Effector CD4-positive, alpha-beta T cell (primary cell): Measurements from ENCODE around the gene IDS.
"Not testable (repeated sequence)": the region's sequence is repeated elsewhere in the genome, so short reads cannot be mapped to it uniquely, and the experiment has no call there.

Experiments
- DNase-seq: peaks from one replicate; pipeline ENCODE4 v3.0.0-alpha.2; 2020

The IDS gene

GRCh38 chrX:149526318-149527033 is 21.4 kb upstream of the IDS start:
- DNase-seq = not testable (repeated sequence)

GRCh38 chrX:149525903-149526302 is 20.8 kb upstream of the IDS start:
- DNase-seq = peak; percentile 12

- DNase-seq = peak; percentile 65
Observed at GRCh38 chrX:149525389-149525788, 20.3 kb upstream of the IDS start.

- no peak for DNase-seq
Observed at GRCh38 chrX:149522916-149523315, 17.8 kb upstream of the IDS start.

GRCh38 chrX:149521438-149521837 is 16.3 kb upstream of the IDS start:
- DNase-seq = peak; percentile 27

GRCh38 chrX:149520636-149521277 is 15.7 kb upstream of the IDS start:
- DNase-seq = not testable (repeated sequence)

GRCh38 chrX:149518236-149518635 is 13.1 kb upstream of the IDS start:
- DNase-seq = no peak

- no peak for DNase-seq
Observed at GRCh38 chrX:149517308-149517707, 12.2 kb upstream of the IDS start.

- no peak for DNase-seq
Observed at GRCh38 chrX:149516604-149517003, 11.5 kb upstream of the IDS start.

GRCh38 chrX:149515954-149516602 is 11.0 kb upstream of the IDS start:
- no peak for DNase-seq

- no peak for DNase-seq
Observed at GRCh38 chrX:149513825-149514428, 8.8 kb upstream of the IDS start.

- DNase-seq = peak; percentile 50
Observed at GRCh38 chrX:149512225-149512885, 7.2 kb upstream of the IDS start.

GRCh38 chrX:149511081-149511480 is 6.0 kb upstream of the IDS start:
- DNase-seq = no peak

GRCh38 chrX:149510386-149510785 is 5.3 kb upstream of the IDS start:
- no peak for DNase-seq

GRCh38 chrX:149508467-149508866 is 3.4 kb upstream of the IDS start:
- DNase-seq = no peak

- no peak for DNase-seq
Observed at GRCh38 chrX:149506349-149506748, 1.2 kb upstream of the IDS start.

GRCh38 chrX:149505671-149506070 is 565 bp upstream of the IDS start:
- no peak for DNase-seq

- DNase-seq = peak; percentile 58
Observed at GRCh38 chrX:149504226-149504914, 736 bp downstream of the IDS start.

GRCh38 chrX:149503446-149503845 is 1.7 kb downstream of the IDS start:
- DNase-seq = peak; percentile 52

GRCh38 chrX:149502923-149503322 is 2.2 kb downstream of the IDS start:
- not testable (repeated sequence) for DNase-seq

GRCh38 chrX:149499766-149500165 is 5.3 kb downstream of the IDS start:
- DNase-seq = no peak

- no peak for DNase-seq
Observed at GRCh38 chrX:149498767-149499166, 6.3 kb downstream of the IDS start.
